ENCODE data around the gene CARNS1. TPM values are rescaled to one million over a fixed set of nuclear protein-coding genes. Genes with fewer than 3 reads are reported as not detected.

CARNS1 gene
- total and polyA plus RNA-seq, 10 of the 15 experiments (the other 5 are each of a cell fraction or from before 2014, with no cell fraction given) = 0.02 to 0.14 (median 0.10) TPM; not detected in 3

DNA sequence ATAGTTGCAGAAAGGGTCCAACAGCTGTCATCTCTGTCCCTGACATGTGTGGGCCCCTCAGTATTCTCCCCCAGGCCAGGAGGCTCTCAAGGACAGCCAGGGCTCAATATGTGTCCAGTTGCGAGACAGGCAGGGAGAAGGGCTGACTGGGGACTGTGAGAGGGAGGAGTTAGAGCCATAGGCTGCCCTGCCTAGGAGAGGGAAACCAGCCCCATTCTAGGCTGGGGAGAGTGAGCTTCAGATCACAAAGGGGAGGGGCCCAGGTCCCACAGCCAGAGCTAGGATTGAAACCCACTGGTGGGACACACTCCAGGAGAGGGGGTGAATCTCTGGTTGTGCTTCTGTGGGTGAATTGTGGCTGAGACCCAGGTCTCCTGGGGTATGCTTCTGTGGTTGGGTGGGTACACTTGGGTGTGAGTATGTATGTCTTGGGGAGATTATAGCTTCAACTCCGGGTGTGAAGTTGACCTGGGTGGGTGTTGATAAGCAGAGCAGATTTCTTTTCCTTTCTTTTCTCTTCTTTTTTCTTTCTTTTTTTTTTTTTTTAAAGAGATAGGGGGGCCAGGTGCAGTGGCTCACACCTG lies 2.1 kb upstream of the CARNS1 start:
- Histone ChIP-seq H4K20me1 (ENCODE audit: control insufficient read depth, insufficient read depth) (no peaks in the 10 kb centered on the region), H3K27ac (ENCODE audit: control insufficient read depth, insufficient read depth) (no peak overlapping the region), H3K9me3 (replicated peaks; ENCODE audit: control insufficient read depth, insufficient read depth, low read length) (no peaks in the 10 kb centered on the region), H3K4me2 (ENCODE audit: control insufficient read depth, insufficient read depth) (no peak overlapping the region), H3K79me2 (ENCODE audit: control insufficient read depth, insufficient read depth, low read length) (peaks cover 3% of the 10 kb centered on the region), H3K4me3 (no peak overlapping the region), H3K27me3 (replicated peaks in 1 of 2; ENCODE audit: control insufficient read depth in 2 of 2, insufficient read depth in 2 of 2, low read length in 1 of 2) (peaks cover 0 to 5% of the 10 kb centered on the region in 2 experiments; a peak in 3 of 4 replicates), H2AFZ (ENCODE audit: control insufficient read depth, low read depth, low read length) (no peak overlapping the region), H3K36me3 (ENCODE audit: control insufficient read depth in 2 of 2, insufficient read depth in 2 of 2, low read length in 1 of 2) (no peaks in the 10 kb centered on the region), H3K4me1 (ENCODE audit: control insufficient read depth, insufficient read depth, low read length) (peaks cover 27% of the 10 kb centered on the region), H3K9ac (ENCODE audit: control insufficient read depth, insufficient read depth, low read length) (no peak overlapping the region)
- WGBS (ENCODE audit: insufficient coverage, insufficient replicate concordance, low lambda C conversion rate, missing lambda C conversion rate) = 50% methylated on average over 2 of the region's 2 CpGs
- ATAC-seq = no peak
- ChIA-PET RAD21 (ENCODE audit: unreplicated experiment) (interaction anchor here (0.7 to 3.0 kb wide), 3 partner anchors 12 to 148 kb away, joined by 3 to 12 read pairs (median 3); partner anchors contain the start of gene PPP1CA), SMC1A (ENCODE audit: uncharacterized antibody, unreplicated experiment) (interaction anchor here (1.2 to 1.6 kb wide), 4 partner anchors 10 to 143 kb away, joined by 3 to 6 read pairs (median 4); partner anchors contain the start of genes PPP1CA, RAD9A and TBC1D10C), CTCF (interaction anchor here (1.0 to 2.4 kb wide), 4 partner anchors 9 to 43 kb away, joined by 3 to 12 read pairs (median 4); partner anchors contain the start of genes PPP1CA, PTPRCAP and TBC1D10C), POLR2A (interaction anchor here (0.6 to 2.8 kb wide), 6 partner anchors 9 to 35 kb away, joined by 3 to 16 read pairs (median 10); partner anchors contain the start of genes PPP1CA, RAD9A, RPS6KB2 and TBC1D10C)
- DNase-seq (ENCODE audit: low read depth, low spot score) = no peak
- BruUV-seq (replicated peaks) = no TSS peak
- in situ Hi-C loops (cut with MboI) = no loop called here
- intact Hi-C loops (cut with micrococcal nuclease; ENCODE audit: unreplicated experiment) = no loop called here
- FAIRE-seq = no peak
- TF ChIP-seq ZNF274 (IDR thresholded peaks at IDR 0.05; ENCODE audit: insufficient read depth, insufficient read length) (no peak), ETV6 (conservative IDR thresholded peaks at IDR 0.05 in 1 of 2, IDR thresholded peaks at IDR 0.05 in 1 of 2; ENCODE audit: borderline replicate concordance in 1 of 2, low read depth in 1 of 2) (no peak), NR2C2 (IDR thresholded peaks at IDR 0.05; ENCODE audit: borderline replicate concordance, control insufficient read depth, insufficient read length, low read depth) (no peak), MTA3 (IDR thresholded peaks at IDR 0.05; ENCODE audit: borderline replicate concordance, low read length) (no peak), SREBF1 (IDR thresholded peaks at IDR 0.05; ENCODE audit: low read length) (no peak), SMC3 (IDR thresholded peaks at IDR 0.05; ENCODE audit: borderline replicate concordance, low read length) (no peak)
- TF ChIP-seq, protein P1, sequence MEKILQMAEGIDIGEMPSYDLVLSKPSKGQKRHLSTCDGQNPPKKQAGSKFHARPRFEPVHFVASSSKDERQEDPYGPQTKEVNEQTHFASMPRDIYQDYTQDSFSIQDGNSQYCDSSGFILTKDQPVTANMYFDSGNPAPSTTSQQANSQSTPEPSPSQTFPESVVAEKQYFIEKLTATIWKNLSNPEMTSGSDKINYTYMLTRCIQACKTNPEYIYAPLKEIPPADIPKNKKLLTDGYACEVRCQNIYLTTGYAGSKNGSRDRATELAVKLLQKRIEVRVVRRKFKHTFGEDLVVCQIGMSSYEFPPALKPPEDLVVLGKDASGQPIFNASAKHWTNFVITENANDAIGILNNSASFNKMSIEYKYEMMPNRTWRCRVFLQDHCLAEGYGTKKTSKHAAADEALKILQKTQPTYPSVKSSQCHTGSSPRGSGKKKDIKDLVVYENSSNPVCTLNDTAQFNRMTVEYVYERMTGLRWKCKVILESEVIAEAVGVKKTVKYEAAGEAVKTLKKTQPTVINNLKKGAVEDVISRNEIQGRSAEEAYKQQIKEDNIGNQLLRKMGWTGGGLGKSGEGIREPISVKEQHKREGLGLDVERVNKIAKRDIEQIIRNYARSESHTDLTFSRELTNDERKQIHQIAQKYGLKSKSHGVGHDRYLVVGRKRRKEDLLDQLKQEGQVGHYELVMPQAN (conservative IDR thresholded peaks at IDR 0.05) = no peak
- TF ChIP-seq, protein P2, sequence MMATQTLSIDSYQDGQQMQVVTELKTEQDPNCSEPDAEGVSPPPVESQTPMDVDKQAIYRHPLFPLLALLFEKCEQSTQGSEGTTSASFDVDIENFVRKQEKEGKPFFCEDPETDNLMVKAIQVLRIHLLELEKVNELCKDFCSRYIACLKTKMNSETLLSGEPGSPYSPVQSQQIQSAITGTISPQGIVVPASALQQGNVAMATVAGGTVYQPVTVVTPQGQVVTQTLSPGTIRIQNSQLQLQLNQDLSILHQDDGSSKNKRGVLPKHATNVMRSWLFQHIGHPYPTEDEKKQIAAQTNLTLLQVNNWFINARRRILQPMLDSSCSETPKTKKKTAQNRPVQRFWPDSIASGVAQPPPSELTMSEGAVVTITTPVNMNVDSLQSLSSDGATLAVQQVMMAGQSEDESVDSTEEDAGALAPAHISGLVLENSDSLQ (IDR thresholded peaks at IDR 0.05) = no peak
- TF ChIP-seq, protein P3, sequence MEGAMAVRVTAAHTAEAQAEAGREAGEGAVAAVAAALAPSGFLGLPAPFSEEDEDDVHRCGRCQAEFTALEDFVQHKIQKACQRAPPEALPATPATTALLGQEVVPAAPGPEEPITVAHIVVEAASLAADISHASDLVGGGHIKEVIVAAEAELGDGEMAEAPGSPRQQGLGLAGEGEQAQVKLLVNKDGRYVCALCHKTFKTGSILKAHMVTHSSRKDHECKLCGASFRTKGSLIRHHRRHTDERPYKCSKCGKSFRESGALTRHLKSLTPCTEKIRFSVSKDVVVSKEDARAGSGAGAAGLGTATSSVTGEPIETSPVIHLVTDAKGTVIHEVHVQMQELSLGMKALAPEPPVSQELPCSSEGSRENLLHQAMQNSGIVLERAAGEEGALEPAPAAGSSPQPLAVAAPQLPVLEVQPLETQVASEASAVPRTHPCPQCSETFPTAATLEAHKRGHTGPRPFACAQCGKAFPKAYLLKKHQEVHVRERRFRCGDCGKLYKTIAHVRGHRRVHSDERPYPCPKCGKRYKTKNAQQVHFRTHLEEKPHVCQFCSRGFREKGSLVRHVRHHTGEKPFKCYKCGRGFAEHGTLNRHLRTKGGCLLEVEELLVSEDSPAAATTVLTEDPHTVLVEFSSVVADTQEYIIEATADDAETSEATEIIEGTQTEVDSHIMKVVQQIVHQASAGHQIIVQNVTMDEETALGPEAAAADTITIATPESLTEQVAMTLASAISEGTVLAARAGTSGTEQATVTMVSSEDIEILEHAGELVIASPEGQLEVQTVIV (IDR thresholded peaks at IDR 0.05; ENCODE audit: borderline replicate concordance, partially characterized antibody) = no peak
- TF ChIP-seq, protein P4, sequence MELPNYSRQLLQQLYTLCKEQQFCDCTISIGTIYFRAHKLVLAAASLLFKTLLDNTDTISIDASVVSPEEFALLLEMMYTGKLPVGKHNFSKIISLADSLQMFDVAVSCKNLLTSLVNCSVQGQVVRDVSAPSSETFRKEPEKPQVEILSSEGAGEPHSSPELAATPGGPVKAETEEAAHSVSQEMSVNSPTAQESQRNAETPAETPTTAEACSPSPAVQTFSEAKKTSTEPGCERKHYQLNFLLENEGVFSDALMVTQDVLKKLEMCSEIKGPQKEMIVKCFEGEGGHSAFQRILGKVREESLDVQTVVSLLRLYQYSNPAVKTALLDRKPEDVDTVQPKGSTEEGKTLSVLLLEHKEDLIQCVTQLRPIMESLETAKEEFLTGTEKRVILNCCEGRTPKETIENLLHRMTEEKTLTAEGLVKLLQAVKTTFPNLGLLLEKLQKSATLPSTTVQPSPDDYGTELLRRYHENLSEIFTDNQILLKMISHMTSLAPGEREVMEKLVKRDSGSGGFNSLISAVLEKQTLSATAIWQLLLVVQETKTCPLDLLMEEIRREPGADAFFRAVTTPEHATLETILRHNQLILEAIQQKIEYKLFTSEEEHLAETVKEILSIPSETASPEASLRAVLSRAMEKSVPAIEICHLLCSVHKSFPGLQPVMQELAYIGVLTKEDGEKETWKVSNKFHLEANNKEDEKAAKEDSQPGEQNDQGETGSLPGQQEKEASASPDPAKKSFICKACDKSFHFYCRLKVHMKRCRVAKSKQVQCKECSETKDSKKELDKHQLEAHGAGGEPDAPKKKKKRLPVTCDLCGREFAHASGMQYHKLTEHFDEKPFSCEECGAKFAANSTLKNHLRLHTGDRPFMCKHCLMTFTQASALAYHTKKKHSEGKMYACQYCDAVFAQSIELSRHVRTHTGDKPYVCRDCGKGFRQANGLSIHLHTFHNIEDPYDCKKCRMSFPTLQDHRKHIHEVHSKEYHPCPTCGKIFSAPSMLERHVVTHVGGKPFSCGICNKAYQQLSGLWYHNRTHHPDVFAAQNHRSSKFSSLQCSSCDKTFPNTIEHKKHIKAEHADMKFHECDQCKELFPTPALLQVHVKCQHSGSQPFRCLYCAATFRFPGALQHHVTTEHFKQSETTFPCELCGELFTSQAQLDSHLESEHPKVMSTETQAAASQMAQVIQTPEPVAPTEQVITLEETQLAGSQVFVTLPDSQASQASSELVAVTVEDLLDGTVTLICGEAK (IDR thresholded peaks at IDR 0.05; ENCODE audit: borderline replicate concordance) = no peak
